GM19351 (cell line): Measurements from ENCODE around the gene SCAMP2.
A peak's percentile ranks its signal among the peaks of the same experiment; 100 is the strongest.
"Not testable (repeated sequence)": the region's sequence is repeated elsewhere in the genome, so short reads cannot be mapped to it uniquely, and the experiment has no call there.

Experiments
- ATAC-seq: cut with Tn5 transposase; IDR thresholded peaks from one replicate; pipeline ENCODE4 v1.9.1; 2021; ENCODE audit warnings: mild to moderate bottlenecking, moderate library complexity; ENCODE audit not compliant: unreplicated experiment

Gene SCAMP2

GRCh38 chr15:74873036-74873755 lies at the start of gene SCAMP2:
Gene SCAMP2 (minus strand): TSS chr15:74873365. CDS start chr15:74873255, 110 bp downstream.
- ATAC-seq: peak; percentile 85

- no peak for ATAC-seq
Observed at GRCh38 chr15:74920456-74920855, 47.3 kb upstream of the SCAMP2 start.

GRCh38 chr15:74917676-74918075 lies 44.5 kb upstream of the SCAMP2 start:
- no peak for ATAC-seq

- ATAC-seq: not testable (repeated sequence)
Observed at GRCh38 chr15:74913799-74914198, 40.6 kb upstream of the SCAMP2 start.

GRCh38 chr15:74913041-74913440 lies 39.9 kb upstream of the SCAMP2 start:
- no peak for ATAC-seq

GRCh38 chr15:74908635-74909034 lies 35.5 kb upstream of the SCAMP2 start:
- ATAC-seq: no peak

- ATAC-seq: no peak
Observed at GRCh38 chr15:74907163-74907870, 34.2 kb upstream of the SCAMP2 start.

- peak; percentile 85 for ATAC-seq
Observed at GRCh38 chr15:74906450-74907162, 33.4 kb upstream of the SCAMP2 start, which contains the start of gene FAM219B. Gene FAM219B (minus strand): TSS chr15:74906851. CDS start chr15:74906800, 51 bp downstream.

GRCh38 chr15:74906067-74906449 lies 32.9 kb upstream of the SCAMP2 start:
- peak; percentile 20 for ATAC-seq

GRCh38 chr15:74904190-74904805 lies 31.1 kb upstream of the SCAMP2 start:
- no peak for ATAC-seq

GRCh38 chr15:74903676-74904075 lies 30.5 kb upstream of the SCAMP2 start:
- no peak for ATAC-seq

GRCh38 chr15:74902295-74903075 lies 29.3 kb upstream of the SCAMP2 start:
- ATAC-seq: no peak

- ATAC-seq: no peak
Observed at GRCh38 chr15:74901612-74902063, 28.5 kb upstream of the SCAMP2 start.

- ATAC-seq: no peak
Observed at GRCh38 chr15:74897300-74897701, 24.1 kb upstream of the SCAMP2 start.

- no peak for ATAC-seq
Observed at GRCh38 chr15:74896316-74896715, 23.2 kb upstream of the SCAMP2 start.

GRCh38 chr15:74895830-74896229 lies 22.7 kb upstream of the SCAMP2 start:
- no peak for ATAC-seq

- not testable (repeated sequence) for ATAC-seq
Observed at GRCh38 chr15:74894383-74894782, 21.2 kb upstream of the SCAMP2 start.

GRCh38 chr15:74893627-74894026 lies 20.5 kb upstream of the SCAMP2 start:
- ATAC-seq: no peak

- no peak for ATAC-seq
Observed at GRCh38 chr15:74892931-74893330, 19.8 kb upstream of the SCAMP2 start.

GRCh38 chr15:74892313-74892712 lies 19.1 kb upstream of the SCAMP2 start:
- ATAC-seq: no peak
